Measurements from ENCODE around the gene LMCD1.

LMCD1 gene

DNA sequence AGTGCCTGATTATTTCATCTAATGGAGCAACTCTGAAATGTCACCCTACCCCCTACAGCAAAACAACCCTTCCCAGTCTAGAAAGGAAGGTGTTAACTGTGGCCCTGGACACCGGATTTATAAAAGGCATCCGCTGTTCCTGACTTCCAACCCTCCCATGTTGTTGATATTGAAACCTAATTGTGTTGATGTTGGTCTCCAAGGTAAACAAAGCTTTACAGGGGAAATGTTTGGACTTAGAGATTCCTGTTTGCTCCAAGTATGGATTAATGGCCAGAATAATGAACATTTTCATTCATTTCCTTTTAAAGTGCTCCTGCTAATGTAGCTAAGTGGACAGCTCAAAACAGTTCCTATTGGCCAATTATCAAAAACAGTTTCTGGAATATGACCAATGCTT is 19.4 kb upstream of the LMCD1 start:
- Histone ChIP-seq H3K27me3 (ENCODE audit: control insufficient read depth, insufficient read depth, low read length) (no peaks in the 10 kb centered on the region), H3K27ac (peak overlapping the region; percentile 33), H2AFZ (no peak overlapping the region), H3K4me3 (ENCODE audit: low read depth, low read length) (no peak overlapping the region), H3K79me2 (no peaks in the 10 kb centered on the region), H3K4me2 (ENCODE audit: low read length) (no peak overlapping the region), H3K9me3 (ENCODE audit: control insufficient read depth, low read length) (no peaks in the 10 kb centered on the region), H3K4me1 (no peaks in the 10 kb centered on the region), H3K9ac (no peak overlapping the region), H3K36me3 (ENCODE audit: control insufficient read depth, insufficient read depth, low read length) (no peaks in the 10 kb centered on the region)
- TF ChIP-seq CTCF (IDR thresholded peaks at IDR 0.05): no peak

DNA sequence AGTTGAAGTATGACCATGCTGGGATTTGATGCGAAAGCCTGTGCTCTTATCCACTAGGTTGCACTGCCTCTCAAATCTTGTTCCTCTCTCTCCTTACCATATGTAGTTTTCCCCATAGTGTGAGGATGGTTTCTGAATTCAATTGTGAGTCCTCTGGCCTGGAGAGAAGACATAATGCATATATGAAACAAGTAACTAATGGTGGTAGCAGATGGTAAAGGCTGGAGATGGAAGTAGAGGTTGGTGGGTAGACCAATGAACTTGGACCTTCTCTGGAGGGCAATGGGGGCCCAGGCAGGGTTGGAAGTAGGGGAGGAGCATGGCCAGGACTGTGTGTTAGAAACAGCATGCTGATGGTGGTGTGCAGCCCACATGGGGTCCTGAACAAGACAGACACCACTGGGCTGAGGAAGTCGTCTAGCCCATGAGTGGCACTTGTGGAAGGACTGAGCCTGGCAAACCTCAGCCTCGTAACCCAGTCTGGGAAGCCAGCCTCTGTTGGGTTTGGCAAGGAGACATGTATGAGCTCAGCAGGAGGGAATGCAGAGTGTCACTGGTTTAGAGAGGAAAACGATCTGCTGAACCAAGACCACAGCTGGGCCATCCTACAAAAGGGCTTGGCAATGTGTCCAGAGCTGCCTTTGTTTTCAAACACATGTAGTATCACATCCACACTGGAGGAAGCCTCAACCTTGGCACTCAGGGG is 18.5 kb upstream of the LMCD1 start:
- H3K4me1 ChIP-seq: no peaks in the 10 kb centered on the region
- no peak overlapping the region for H3K4me2 ChIP-seq (ENCODE audit: low read length)
- no peaks in the 10 kb centered on the region for H3K9me3 ChIP-seq (ENCODE audit: control insufficient read depth, low read length)
- no peak for TF ChIP-seq CTCF (IDR thresholded peaks at IDR 0.05)
- no peaks in the 10 kb centered on the region for H3K79me2 ChIP-seq
- no peak overlapping the region for H3K9ac ChIP-seq
- peak overlapping the region; percentile 33 for H3K27ac ChIP-seq
- no peak overlapping the region for H3K4me3 ChIP-seq (ENCODE audit: low read depth, low read length)
- no peaks in the 10 kb centered on the region for H3K27me3 ChIP-seq (ENCODE audit: control insufficient read depth, insufficient read depth, low read length)
- no peak overlapping the region for H2AFZ ChIP-seq
- H3K36me3 ChIP-seq (ENCODE audit: control insufficient read depth, insufficient read depth, low read length): no peaks in the 10 kb centered on the region

- Histone ChIP-seq H3K9ac (no peak overlapping the region), H3K79me2 (no peaks in the 10 kb centered on the region), H3K4me2 (ENCODE audit: low read length) (no peak overlapping the region), H3K27me3 (ENCODE audit: control insufficient read depth, insufficient read depth, low read length) (no peaks in the 10 kb centered on the region), H3K36me3 (ENCODE audit: control insufficient read depth, insufficient read depth, low read length) (no peaks in the 10 kb centered on the region), H3K4me1 (no peaks in the 10 kb centered on the region), H2AFZ (no peak overlapping the region), H3K27ac (no peak overlapping the region), H3K4me3 (ENCODE audit: low read depth, low read length) (no peak overlapping the region), H3K9me3 (ENCODE audit: control insufficient read depth, low read length) (no peaks in the 10 kb centered on the region)
- TF ChIP-seq CTCF (IDR thresholded peaks at IDR 0.05): no peak
Observed at GRCh38 chr3:8484409-8485140, 17.0 kb upstream of the LMCD1 start.

DNA sequence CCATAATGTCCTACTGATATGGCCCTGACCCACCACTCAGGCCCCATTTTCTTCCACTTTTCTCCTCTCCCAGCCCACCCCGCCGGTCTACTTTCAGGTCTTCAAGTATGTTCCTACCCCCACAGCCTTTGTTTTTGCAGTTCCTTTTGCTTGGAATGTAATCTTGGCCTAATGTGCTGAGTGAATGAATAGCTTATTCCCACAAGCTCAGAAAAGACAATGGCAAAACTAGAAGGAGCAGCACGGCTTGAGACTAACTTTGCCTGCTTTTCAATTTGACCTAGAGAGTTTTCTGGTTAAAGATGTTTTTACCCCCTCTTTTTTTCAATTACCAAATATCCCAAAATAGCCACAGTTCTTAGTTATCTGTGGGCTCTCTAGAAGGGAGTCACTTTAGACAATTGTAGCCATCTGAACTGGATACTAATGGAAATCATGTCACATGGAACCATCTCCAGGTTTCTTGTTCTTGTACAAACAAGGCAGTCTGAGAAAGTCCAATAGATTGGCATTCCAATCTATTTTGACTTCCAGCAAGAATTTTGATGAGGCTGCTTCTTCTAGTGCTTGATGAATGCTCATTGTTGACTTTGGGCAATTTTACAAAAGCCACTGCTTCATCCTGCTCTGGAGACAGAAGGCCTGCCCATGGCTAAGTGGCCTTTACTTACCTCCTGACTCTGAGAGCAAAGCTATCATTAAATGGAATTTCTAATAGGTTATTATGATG is 16.3 kb upstream of the LMCD1 start:
- Histone ChIP-seq H3K4me3 (ENCODE audit: low read depth, low read length) (no peak overlapping the region), H3K4me1 (no peaks in the 10 kb centered on the region), H3K27ac (no peak overlapping the region), H3K9me3 (ENCODE audit: control insufficient read depth, low read length) (no peaks in the 10 kb centered on the region), H3K79me2 (no peaks in the 10 kb centered on the region), H3K36me3 (ENCODE audit: control insufficient read depth, insufficient read depth, low read length) (no peaks in the 10 kb centered on the region), H3K27me3 (ENCODE audit: control insufficient read depth, insufficient read depth, low read length) (no peaks in the 10 kb centered on the region), H2AFZ (no peak overlapping the region), H3K4me2 (ENCODE audit: low read length) (no peak overlapping the region), H3K9ac (no peak overlapping the region)
- TF ChIP-seq CTCF (IDR thresholded peaks at IDR 0.05): no peak
